Trophoblast cell (in vitro differentiated cells and primary cell): ENCODE results near the gene SPTLC1.
"Not testable (repeated sequence)": the region's sequence is repeated elsewhere in the genome, so short reads cannot be mapped to it uniquely, and the experiment has no call there.

ENCODE experiments used
- DNase-seq, 2 donors: peaks; one replicate each; pipeline ENCODE4 v3.0.0-alpha.2; 2016
- H2AFZ ChIP-seq: 2 replicates; pipeline ENCODE4 v1.6.1; 2013; ENCODE audit warnings: low read length, moderate library complexity, mild to moderate bottlenecking; ENCODE audit not compliant: insufficient read depth, poor library complexity
- H2AK5ac ChIP-seq: 2 replicates; pipeline ENCODE4 v1.6.1; 2013; ENCODE audit warnings: mild to moderate bottlenecking, low read length
- H2BK120ac ChIP-seq: 2 replicates; pipeline ENCODE4 v1.6.1; 2013; ENCODE audit warnings: low read length, mild to moderate bottlenecking, moderate library complexity; ENCODE audit not compliant: insufficient read depth, poor library complexity
- H2BK12ac ChIP-seq: 2 replicates; pipeline ENCODE4 v1.6.1; 2013; ENCODE audit warnings: mild to moderate bottlenecking, low read length, moderate library complexity
- H2BK5ac ChIP-seq: 2 replicates; pipeline ENCODE4 v1.6.1; 2013; ENCODE audit warnings: low read length, low read depth, moderate library complexity, mild to moderate bottlenecking; ENCODE audit not compliant: poor library complexity
- H3K14ac ChIP-seq: 2 replicates; pipeline ENCODE4 v1.6.1; 2013; ENCODE audit warnings: mild to moderate bottlenecking, low read length
- H3K18ac ChIP-seq: 2 replicates; pipeline ENCODE4 v1.6.1; 2013; ENCODE audit warnings: mild to moderate bottlenecking, low read length
- H3K23ac ChIP-seq: 2 replicates; pipeline ENCODE4 v1.6.1; 2013; ENCODE audit warnings: low read length
- H3K27ac ChIP-seq: 2 replicates; pipeline ENCODE4 v1.5.1; 2013; ENCODE audit warnings: low read depth, mild to moderate bottlenecking, inconsistent platforms, low read length, moderate library complexity
- H3K27me3 ChIP-seq: 2 replicates; pipeline ENCODE4 v1.6.1; 2013; ENCODE audit warnings: inconsistent platforms, mild to moderate bottlenecking, low read length, moderate library complexity; ENCODE audit not compliant: insufficient read depth
- H3K36me3 ChIP-seq, 2 experiments: 1 replicate in 1 of 2; 2 replicates in 1 of 2; pipeline ENCODE4 v1.6.1; 2013; ENCODE audit warnings: low read length in 2 of 2, mild to moderate bottlenecking in 2 of 2, moderate library complexity in 1 of 2; ENCODE audit not compliant: insufficient read depth in 2 of 2, control insufficient read depth in 1 of 2
- H3K4ac ChIP-seq: 2 replicates; pipeline ENCODE4 v1.6.1; 2013; ENCODE audit warnings: low read depth, mild to moderate bottlenecking, low read length, moderate library complexity
- H3K4me1 ChIP-seq, 2 experiments: 1 replicate in 1 of 2; 2 replicates in 1 of 2; pipeline ENCODE4 v1.6.1; 2013; ENCODE audit warnings: low read length in 2 of 2, mild to moderate bottlenecking in 2 of 2, moderate library complexity in 1 of 2; ENCODE audit not compliant: insufficient read depth in 2 of 2, control insufficient read depth in 1 of 2
- H3K4me2 ChIP-seq: 2 replicates; pipeline ENCODE4 v1.6.1; 2013; ENCODE audit warnings: inconsistent platforms, mild to moderate bottlenecking, low read length, moderate library complexity
- H3K4me3 ChIP-seq: 2 replicates; pipeline ENCODE4 v1.5.1; 2013; ENCODE audit warnings: mild to moderate bottlenecking, low read depth, low read length, inconsistent platforms
- H3K79me1 ChIP-seq: one replicate; pipeline ENCODE4 v1.6.1; 2013; ENCODE audit warnings: low read length
- H3K79me2 ChIP-seq: 2 replicates; pipeline ENCODE4 v1.6.1; 2013; ENCODE audit warnings: low read length, mild to moderate bottlenecking; ENCODE audit not compliant: control insufficient read depth, insufficient read depth, poor library complexity
- H3K9ac ChIP-seq: 2 replicates; pipeline ENCODE4 v1.6.1; 2013; ENCODE audit warnings: mild to moderate bottlenecking, low read length
- H3K9me3 ChIP-seq: 2 replicates; pipeline ENCODE4 v1.6.1; 2013; ENCODE audit warnings: low read depth, mild to moderate bottlenecking, control low read depth, inconsistent platforms, low read length; ENCODE audit not compliant: insufficient read depth
- H4K12ac ChIP-seq: 2 replicates; pipeline ENCODE4 v1.6.1; 2013; ENCODE audit warnings: low read depth, mild to moderate bottlenecking, low read length, moderate library complexity
- H4K8ac ChIP-seq: 2 replicates; pipeline ENCODE4 v1.6.1; 2013; ENCODE audit warnings: low read depth, mild to moderate bottlenecking, low read length, moderate library complexity
- H4K91ac ChIP-seq: one replicate; pipeline ENCODE4 v1.6.1; 2013; ENCODE audit warnings: low read depth, mild to moderate bottlenecking, low read length, moderate library complexity
- WGBS: extraction: QIAGEN DNeasy Blood & Tissue Kit; methylation state at CpG from one replicate; pipeline ENCODE4 v1.1.7; 2013; ENCODE audit warnings: missing lambda C conversion rate; ENCODE audit not compliant: insufficient read length, insufficient coverage; ENCODE audit errors: extremely low coverage; 5-methylcytosine and 5-hydroxymethylcytosine counted together

Gene SPTLC1

DNA sequence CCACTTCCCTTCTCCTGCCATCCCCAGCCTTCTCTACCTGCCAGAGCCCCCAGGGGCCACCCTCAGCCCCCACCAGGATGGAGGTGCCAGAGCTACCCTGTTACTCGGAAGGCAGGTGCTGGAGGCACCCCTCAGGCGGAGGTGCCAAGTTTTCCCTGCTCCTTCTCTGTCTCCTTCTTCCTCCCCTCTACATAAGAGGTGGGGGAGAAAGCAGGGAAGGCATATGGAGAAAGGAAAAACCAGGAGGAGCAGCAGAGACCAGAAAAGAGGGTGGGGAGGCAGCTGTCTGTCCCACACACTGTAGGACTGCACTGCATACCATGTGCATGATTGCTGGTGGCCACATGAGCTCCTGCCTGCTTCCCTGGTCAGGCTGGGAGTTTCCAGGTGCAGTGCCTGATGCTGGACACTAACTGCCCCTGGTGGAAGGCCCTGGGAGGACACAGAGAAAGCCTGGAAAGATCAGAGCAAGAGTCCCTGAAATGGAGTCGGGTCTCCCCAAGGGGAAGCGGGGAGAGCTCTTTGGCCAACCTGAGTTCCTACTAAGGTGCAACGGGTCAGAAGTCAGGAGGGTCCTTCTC, 23.8 kb upstream of the SPTLC1 start:
- not testable (repeated sequence) for H3K14ac ChIP-seq, H4K91ac ChIP-seq, H3K18ac ChIP-seq, H3K4ac ChIP-seq, H4K8ac ChIP-seq, H3K4me3 ChIP-seq, H3K27ac ChIP-seq, H4K12ac ChIP-seq, H3K23ac ChIP-seq, H3K36me3 ChIP-seq, H3K4me2 ChIP-seq, H2AK5ac ChIP-seq, H3K79me2 ChIP-seq, H2BK5ac ChIP-seq, H2BK120ac ChIP-seq, H3K27me3 ChIP-seq, H3K9ac ChIP-seq, H3K9me3 ChIP-seq, H2AFZ ChIP-seq, H2BK12ac ChIP-seq
- H3K79me1 ChIP-seq: peaks cover 14% of the 10 kb centered on the region
- no CpG with 5 or more reads among the region's 5 CpGs for WGBS
- H3K4me1 ChIP-seq: peaks cover 5 to 15% of the 10 kb centered on the region in 2 experiments
- DNase-seq: peak; percentile 60 to 67

DNA sequence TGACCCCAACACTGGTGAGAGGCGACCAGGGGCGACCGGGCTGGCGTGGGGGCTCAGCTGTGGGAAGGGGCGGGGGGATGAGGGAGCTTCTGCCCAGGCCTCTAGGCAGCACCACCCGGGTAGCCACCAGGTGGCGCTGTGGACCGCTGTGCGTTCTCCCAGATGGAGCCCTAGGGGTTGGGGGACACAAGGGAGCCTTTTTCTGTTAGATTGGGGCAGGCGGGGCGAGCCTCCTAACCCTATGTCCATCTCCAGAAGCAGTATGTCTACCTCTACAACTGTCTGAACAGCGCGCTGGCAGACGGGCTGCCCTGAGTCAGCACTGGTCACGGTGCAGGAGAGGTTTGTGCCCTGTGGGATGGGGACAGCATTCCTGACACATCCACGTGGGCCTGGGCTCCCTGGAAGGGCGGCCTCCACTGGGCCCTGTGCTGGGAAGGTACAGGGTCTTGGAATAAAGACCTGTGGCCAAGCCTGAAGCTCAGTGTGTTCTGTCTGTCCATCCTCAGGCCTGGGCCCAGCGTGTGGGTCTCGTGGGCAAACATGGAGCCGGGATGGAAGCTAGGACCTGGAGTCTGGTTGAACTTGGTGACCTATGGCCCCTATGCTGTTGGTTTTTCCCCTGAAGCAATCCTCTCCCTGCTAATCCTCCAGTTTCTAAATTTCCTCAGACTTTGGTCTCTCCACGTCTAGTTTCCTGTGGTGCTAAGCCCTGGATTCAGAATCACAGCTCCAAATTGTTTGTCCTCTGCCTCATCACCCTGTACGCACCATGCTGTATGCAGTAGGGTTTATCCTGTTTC, 23.1 kb upstream of the SPTLC1 start:
- Histone ChIP-seq H3K4ac (no peak overlapping the region), H2AK5ac (no peak overlapping the region), H4K8ac (peak overlapping the region; percentile 8), H2BK12ac (no peak overlapping the region), H3K79me2 (peaks cover 7% of the 10 kb centered on the region), H3K4me3 (no peak overlapping the region), H3K9ac (no peak overlapping the region), H3K4me1 (peaks cover 5 to 15% of the 10 kb centered on the region in 2 experiments), H3K27me3 (no peaks in the 10 kb centered on the region), H3K18ac (peak overlapping the region; percentile 4), H3K27ac (no peak overlapping the region), H3K9me3 (no peaks in the 10 kb centered on the region), H4K12ac (no peak overlapping the region), H4K91ac (no peak overlapping the region), H3K79me1 (peaks cover 14% of the 10 kb centered on the region), H2BK5ac (no peak overlapping the region), H3K23ac (no peak overlapping the region), H2AFZ (no peak overlapping the region), H3K36me3 (no peaks in the 10 kb centered on the region), H3K4me2 (no peak overlapping the region), H2BK120ac (no peak overlapping the region), H3K14ac (no peak overlapping the region)
- WGBS: no CpG with 5 or more reads among the region's 22 CpGs
- DNase-seq: peak; percentile 39 to 77

DNA sequence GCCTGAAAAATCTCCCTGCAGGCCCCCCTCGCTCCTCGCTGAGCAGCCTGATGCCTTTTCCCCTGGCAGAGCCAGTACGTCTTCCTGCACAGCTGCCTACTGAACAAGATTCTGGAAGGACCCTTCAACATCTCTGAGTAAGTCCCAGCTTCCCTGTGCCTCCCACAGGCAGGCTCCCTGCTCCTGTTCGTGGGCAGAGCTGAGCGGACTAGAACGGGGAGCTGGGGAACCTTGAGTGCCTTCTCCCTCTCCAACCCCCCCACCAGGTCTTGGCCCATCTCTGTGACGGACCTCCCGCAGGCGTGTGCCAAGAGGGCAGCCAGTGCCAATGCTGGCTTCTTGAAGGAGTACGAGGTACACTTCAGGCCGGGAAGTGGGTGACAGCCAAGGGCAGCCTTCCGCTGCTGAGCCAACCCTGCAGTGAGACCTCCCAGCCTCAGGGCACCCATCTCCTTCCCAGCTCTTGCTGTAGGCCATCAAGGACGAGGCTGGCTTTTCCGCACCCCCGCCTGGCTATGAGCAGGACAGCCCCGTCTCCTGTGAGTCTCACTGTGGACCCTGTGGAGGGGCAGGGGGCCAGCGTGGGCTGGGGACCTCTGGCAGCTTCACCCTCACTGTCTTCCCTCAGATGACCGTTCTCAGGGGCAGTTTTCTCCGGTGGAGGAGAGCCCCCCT, 21.1 kb upstream of the SPTLC1 start:
- Histone ChIP-seq H3K79me1 (peaks cover 7% of the 10 kb centered on the region), H2AK5ac (no peak overlapping the region), H4K8ac (no peak overlapping the region), H2BK12ac (no peak overlapping the region), H3K18ac (no peak overlapping the region), H3K4me1 (peaks cover 0 to 12% of the 10 kb centered on the region in 2 experiments), H3K4me2 (no peak overlapping the region), H3K36me3 (no peaks in the 10 kb centered on the region), H3K4ac (no peak overlapping the region), H3K27me3 (no peaks in the 10 kb centered on the region), H2AFZ (no peak overlapping the region), H3K9me3 (peaks cover 3% of the 10 kb centered on the region), H2BK120ac (no peak overlapping the region), H4K12ac (no peak overlapping the region), H3K27ac (no peak overlapping the region), H4K91ac (no peak overlapping the region), H3K79me2 (peaks cover 2% of the 10 kb centered on the region), H3K23ac (no peak overlapping the region), H3K14ac (no peak overlapping the region), H3K9ac (no peak overlapping the region), H3K4me3 (no peak overlapping the region), H2BK5ac (no peak overlapping the region)
- no peak for DNase-seq
- no CpG with 5 or more reads among the region's 19 CpGs for WGBS

GRCh38 chr9:92135576-92135975, 20.4 kb upstream of the SPTLC1 start:
- Histone ChIP-seq H3K36me3 (no peaks in the 10 kb centered on the region), H3K79me1 (peaks cover under 1% of the 10 kb centered on the region)
- no CpG with 5 or more reads among the region's 7 CpGs for WGBS

More at GRCh38 chr9:92135576-92135975, 20.4 kb upstream of the SPTLC1 start:
- Histone ChIP-seq H2BK12ac (no peak overlapping the region), H4K12ac (no peak overlapping the region), H3K79me2 (no peaks in the 10 kb centered on the region), H3K23ac (no peak overlapping the region), H2AK5ac (no peak overlapping the region), H3K18ac (no peak overlapping the region), H3K9ac (no peak overlapping the region), H3K14ac (no peak overlapping the region), H3K4me2 (no peak overlapping the region), H3K27me3 (no peaks in the 10 kb centered on the region), H3K4me3 (no peak overlapping the region), H3K9me3 (peaks cover 3% of the 10 kb centered on the region), H3K4ac (no peak overlapping the region), H2BK120ac (no peak overlapping the region), H4K8ac (no peak overlapping the region), H3K4me1 (peaks cover 0 to 9% of the 10 kb centered on the region in 2 experiments), H2AFZ (no peak overlapping the region), H4K91ac (no peak overlapping the region), H3K27ac (no peak overlapping the region), H2BK5ac (no peak overlapping the region)
- no peak for DNase-seq
